Endodermal cell (in vitro differentiated cells): ENCODE results near the gene STOX2. TPM values are rescaled to one million over a fixed set of nuclear protein-coding genes. Genes with fewer than 3 reads are reported as not detected.
A peak's percentile ranks its signal among the peaks of the same experiment; 100 is the strongest.

Experiments
- DNase-seq: peaks from one replicate; pipeline ENCODE4 v3.0.0-alpha.2; 2017
- H3K27ac ChIP-seq: 2 replicates; pipeline ENCODE4 v1.5.1; 2013; ENCODE audit warnings: mild to moderate bottlenecking, low read depth, low read length, moderate library complexity
- H3K27me3 ChIP-seq: 2 replicates; pipeline ENCODE4 v1.6.1; 2013; ENCODE audit warnings: mild to moderate bottlenecking, low read length, moderate library complexity; ENCODE audit not compliant: insufficient read depth, control insufficient read depth, poor library complexity, severe bottlenecking
- H3K36me3 ChIP-seq: 2 replicates; pipeline ENCODE4 v1.7.0; 2013; ENCODE audit warnings: mild to moderate bottlenecking, low read length, moderate library complexity; ENCODE audit not compliant: control insufficient read depth, insufficient read depth
- H3K4me1 ChIP-seq: one replicate; pipeline ENCODE4 v1.7.0; 2013; ENCODE audit warnings: low read length; ENCODE audit not compliant: control insufficient read depth, insufficient read depth
- H3K4me3 ChIP-seq: 2 replicates; pipeline ENCODE4 v1.5.1; 2013; ENCODE audit warnings: mild to moderate bottlenecking, low read length, moderate library complexity
- H3K9ac ChIP-seq: 2 replicates; pipeline ENCODE4 v1.6.1; 2013; ENCODE audit warnings: mild to moderate bottlenecking, low read length, moderate library complexity; ENCODE audit not compliant: poor library complexity, severe bottlenecking; ENCODE audit errors: extremely low read depth
- H3K9me3 ChIP-seq: 2 replicates; pipeline ENCODE4 v1.6.1; 2013; ENCODE audit warnings: mild to moderate bottlenecking, low read length, moderate library complexity; ENCODE audit not compliant: control insufficient read depth
- H3K27ac Mint-ChIP-seq: 2 replicates; pipeline ENCODE4 v1.8.0; 2020; ENCODE audit warnings: mixed read lengths
- H3K27me3 Mint-ChIP-seq: 2 replicates; pipeline ENCODE4 v1.8.0; 2021; ENCODE audit warnings: mild to moderate bottlenecking, mixed read lengths; ENCODE audit not compliant: insufficient read depth
- H3K36me3 Mint-ChIP-seq: 2 replicates; pipeline ENCODE4 v1.8.0; 2020; ENCODE audit warnings: low read depth, mixed read lengths
- H3K4me1 Mint-ChIP-seq: 2 replicates; pipeline ENCODE4 v1.8.0; 2020; ENCODE audit warnings: mixed read lengths
- H3K4me3 Mint-ChIP-seq: 2 replicates; pipeline ENCODE4 v1.8.0; 2020; ENCODE audit warnings: mild to moderate bottlenecking, moderate library complexity, mixed read lengths
- H3K9me3 Mint-ChIP-seq: 2 replicates; pipeline ENCODE4 v1.8.0; 2020; ENCODE audit warnings: mild to moderate bottlenecking, mixed read lengths
- WGBS, 2 experiments: methylation state at CpG; one replicate each; pipeline versions ENCODE4 v1.1.5 to v1.1.7; 2013; ENCODE audit warnings: missing lambda C conversion rate in 2 of 2, mixed read lengths in 1 of 2; ENCODE audit not compliant: insufficient coverage in 1 of 2, insufficient read length in 1 of 2; 5-methylcytosine and 5-hydroxymethylcytosine counted together
- total RNA-seq, 2 donors: library from RNA; stranded (reverse); fragmentation: NEBNext Ultra II Directional in 1 of 2; extraction: Animal tissue kit (Norgen Biotek cat#: 25700) in 1 of 2; gene quantifications; 2 replicates in 1 of 2; 3 replicates in 1 of 2; pipeline ENCODE4 v1.2.1, GENCODE V29; 2021
- TF ChIP-seq, protein P1 (sequence below): fragments of 200-600 bp; sonication (generic); conservative IDR thresholded peaks from 2 replicates; pipeline ENCODE4 v1.5.0; 2021; ENCODE audit warnings: antibody characterized with exemption, mild to moderate bottlenecking

The STOX2 gene
- total RNA-seq, 2 donors from 2014 or later: 8.5 to 13.1 TPM

GRCh38 chr4:183968502-183968901, 63.4 kb downstream of the STOX2 start:
- Mint-ChIP-seq H3K27me3 (no peaks in the 10 kb centered on the region), H3K36me3 (no peaks in the 10 kb centered on the region), H3K4me3 (no peak overlapping the region), H3K9me3 (peaks cover 5% of the 10 kb centered on the region), H3K27ac (no peak overlapping the region), H3K4me1 (peaks cover 23% of the 10 kb centered on the region)
- DNase-seq: peak; percentile 53
- 35% methylated on average over 3 of the region's 6 CpGs; no CpG with 5 or more reads in 1 of the 2 experiments for WGBS, 2 experiments
- Histone ChIP-seq H3K4me3 (no peak overlapping the region), H3K27me3 (no peaks in the 10 kb centered on the region), H3K4me1 (no peaks in the 10 kb centered on the region), H3K27ac (peak overlapping the region; percentile 47), H3K9me3 (no peaks in the 10 kb centered on the region), H3K9ac (no peak overlapping the region), H3K36me3 (no peaks in the 10 kb centered on the region)
- TF ChIP-seq, protein P1, sequence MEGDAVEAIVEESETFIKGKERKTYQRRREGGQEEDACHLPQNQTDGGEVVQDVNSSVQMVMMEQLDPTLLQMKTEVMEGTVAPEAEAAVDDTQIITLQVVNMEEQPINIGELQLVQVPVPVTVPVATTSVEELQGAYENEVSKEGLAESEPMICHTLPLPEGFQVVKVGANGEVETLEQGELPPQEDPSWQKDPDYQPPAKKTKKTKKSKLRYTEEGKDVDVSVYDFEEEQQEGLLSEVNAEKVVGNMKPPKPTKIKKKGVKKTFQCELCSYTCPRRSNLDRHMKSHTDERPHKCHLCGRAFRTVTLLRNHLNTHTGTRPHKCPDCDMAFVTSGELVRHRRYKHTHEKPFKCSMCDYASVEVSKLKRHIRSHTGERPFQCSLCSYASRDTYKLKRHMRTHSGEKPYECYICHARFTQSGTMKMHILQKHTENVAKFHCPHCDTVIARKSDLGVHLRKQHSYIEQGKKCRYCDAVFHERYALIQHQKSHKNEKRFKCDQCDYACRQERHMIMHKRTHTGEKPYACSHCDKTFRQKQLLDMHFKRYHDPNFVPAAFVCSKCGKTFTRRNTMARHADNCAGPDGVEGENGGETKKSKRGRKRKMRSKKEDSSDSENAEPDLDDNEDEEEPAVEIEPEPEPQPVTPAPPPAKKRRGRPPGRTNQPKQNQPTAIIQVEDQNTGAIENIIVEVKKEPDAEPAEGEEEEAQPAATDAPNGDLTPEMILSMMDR: no peak

DNA sequence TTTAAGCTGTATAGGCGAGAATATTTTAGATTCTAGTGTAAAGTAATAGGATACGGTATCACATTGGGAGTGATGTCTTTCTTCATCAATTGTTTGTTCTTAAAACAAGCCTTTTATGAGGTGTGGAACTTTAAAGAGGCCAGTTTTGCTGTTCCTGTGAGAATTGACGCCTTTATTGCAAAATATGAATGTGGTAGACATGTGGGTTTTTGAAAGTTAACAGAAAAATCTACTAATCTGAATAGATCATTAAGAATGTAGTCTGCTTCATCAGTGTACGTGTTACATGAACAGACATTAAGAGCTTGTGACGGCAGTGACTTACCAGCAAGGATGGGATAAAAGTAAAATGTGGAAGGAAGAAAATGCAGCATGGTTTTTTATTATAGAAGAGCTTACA, 63.8 kb downstream of the STOX2 start:
- Mint-ChIP-seq H3K36me3 (no peaks in the 10 kb centered on the region), H3K4me3 (no peak overlapping the region), H3K27ac (no peak overlapping the region), H3K9me3 (peaks cover 8% of the 10 kb centered on the region), H3K4me1 (peaks cover 23% of the 10 kb centered on the region), H3K27me3 (no peaks in the 10 kb centered on the region)
- no peaks in the 10 kb centered on the region for H3K4me1 ChIP-seq
- H3K9me3 ChIP-seq: peaks cover 4% of the 10 kb centered on the region
- no peaks in the 10 kb centered on the region for H3K36me3 ChIP-seq
- TF ChIP-seq, protein P1: no peak
- no peaks in the 10 kb centered on the region for H3K27me3 ChIP-seq
- H3K9ac ChIP-seq: no peak overlapping the region
- 91 to 100% methylated on average over 4 to 5 of the region's 5 CpGs for WGBS, 2 experiments
- H3K4me3 ChIP-seq: no peak overlapping the region
- DNase-seq: no peak
- peak overlapping the region; percentile 9 for H3K27ac ChIP-seq

GRCh38 chr4:183969596-183969995, 64.5 kb downstream of the STOX2 start:
- Mint-ChIP-seq H3K9me3 (peaks cover 15% of the 10 kb centered on the region), H3K27ac (no peak overlapping the region), H3K4me3 (no peak overlapping the region), H3K4me1 (peaks cover 20% of the 10 kb centered on the region), H3K36me3 (no peaks in the 10 kb centered on the region), H3K27me3 (no peaks in the 10 kb centered on the region)
- 93% methylated on average over 3 to 4 of the region's 4 CpGs for WGBS, 2 experiments
- Histone ChIP-seq H3K36me3 (no peaks in the 10 kb centered on the region), H3K27me3 (no peaks in the 10 kb centered on the region), H3K9me3 (peaks cover 10% of the 10 kb centered on the region), H3K9ac (no peak overlapping the region), H3K27ac (no peak overlapping the region), H3K4me1 (no peaks in the 10 kb centered on the region), H3K4me3 (no peak overlapping the region)
- TF ChIP-seq, protein P1: no peak
- DNase-seq: no peak
